SIG-M5 (cell line): Measurements from ENCODE around the gene LMBR1L.
"Not testable (repeated sequence)": the region's sequence is repeated elsewhere in the genome, so short reads cannot be mapped to it uniquely, and the experiment has no call there.

Experiments used
- DNase-seq: peaks from one replicate; lab custom pipeline; 2025; lab: John Stamatoyannopoulos, UW

LMBR1L gene, protein sequence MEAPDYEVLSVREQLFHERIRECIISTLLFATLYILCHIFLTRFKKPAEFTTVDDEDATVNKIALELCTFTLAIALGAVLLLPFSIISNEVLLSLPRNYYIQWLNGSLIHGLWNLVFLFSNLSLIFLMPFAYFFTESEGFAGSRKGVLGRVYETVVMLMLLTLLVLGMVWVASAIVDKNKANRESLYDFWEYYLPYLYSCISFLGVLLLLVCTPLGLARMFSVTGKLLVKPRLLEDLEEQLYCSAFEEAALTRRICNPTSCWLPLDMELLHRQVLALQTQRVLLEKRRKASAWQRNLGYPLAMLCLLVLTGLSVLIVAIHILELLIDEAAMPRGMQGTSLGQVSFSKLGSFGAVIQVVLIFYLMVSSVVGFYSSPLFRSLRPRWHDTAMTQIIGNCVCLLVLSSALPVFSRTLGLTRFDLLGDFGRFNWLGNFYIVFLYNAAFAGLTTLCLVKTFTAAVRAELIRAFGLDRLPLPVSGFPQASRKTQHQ

DNA sequence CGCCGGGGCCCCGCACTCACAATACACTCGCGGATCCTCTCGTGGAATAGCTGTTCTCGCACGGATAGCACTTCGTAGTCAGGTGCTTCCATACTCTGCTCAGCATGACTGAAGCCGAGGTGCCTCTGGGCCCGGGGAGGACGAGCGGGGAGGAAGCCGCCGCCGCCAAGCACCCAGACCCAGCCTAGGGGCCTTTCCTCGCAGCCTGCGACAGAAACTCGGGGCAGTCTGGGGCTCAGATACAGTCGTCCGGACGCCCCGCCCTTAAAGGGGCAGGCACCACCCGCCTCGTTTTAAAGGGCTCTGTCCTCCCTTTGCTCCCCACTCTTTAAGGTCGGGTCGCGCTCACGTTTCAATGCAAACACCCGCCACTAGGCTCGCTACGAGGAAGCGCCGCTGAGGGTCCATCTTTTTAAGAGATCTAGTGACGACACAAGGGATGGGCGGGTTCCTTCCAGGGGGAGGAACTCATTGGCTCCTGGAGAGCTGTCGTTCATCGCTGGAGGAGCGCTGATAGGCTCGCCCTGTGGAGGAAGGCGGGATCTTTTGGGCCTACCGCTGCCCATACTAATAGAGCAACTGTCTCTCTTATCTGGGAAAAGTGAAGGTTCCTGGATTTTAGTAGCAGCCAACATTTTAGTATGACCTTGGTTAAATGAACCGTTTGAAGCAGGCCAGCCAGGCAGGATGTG, at the start of gene LMBR1L:
Gene LMBR1L (minus strand): TSS at position 384 of the 692 bp plus-strand sequence. CDS start 292 bp downstream, at position 92.
- peak; percentile 98 for DNase-seq

DNA sequence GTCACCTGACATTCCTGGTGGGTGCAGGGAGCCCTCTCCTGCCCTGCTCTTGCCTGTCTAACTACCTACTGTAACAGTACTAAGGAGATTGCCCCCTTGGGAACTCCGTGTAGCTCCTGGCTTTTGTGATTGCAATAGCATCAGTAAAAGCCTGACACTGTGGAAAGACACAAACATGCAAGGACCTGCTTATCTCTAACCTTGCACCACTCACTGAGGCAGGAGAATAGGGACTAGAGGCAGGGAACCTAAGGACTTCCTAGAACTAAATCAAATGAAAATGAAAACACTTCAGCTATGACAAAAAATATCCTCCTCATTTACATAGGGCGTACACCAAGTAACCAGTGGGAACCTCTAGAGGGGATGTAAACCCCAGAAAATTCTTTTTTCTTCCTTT, 49.8 kb upstream of the LMBR1L start:
- no peak for DNase-seq

DNA sequence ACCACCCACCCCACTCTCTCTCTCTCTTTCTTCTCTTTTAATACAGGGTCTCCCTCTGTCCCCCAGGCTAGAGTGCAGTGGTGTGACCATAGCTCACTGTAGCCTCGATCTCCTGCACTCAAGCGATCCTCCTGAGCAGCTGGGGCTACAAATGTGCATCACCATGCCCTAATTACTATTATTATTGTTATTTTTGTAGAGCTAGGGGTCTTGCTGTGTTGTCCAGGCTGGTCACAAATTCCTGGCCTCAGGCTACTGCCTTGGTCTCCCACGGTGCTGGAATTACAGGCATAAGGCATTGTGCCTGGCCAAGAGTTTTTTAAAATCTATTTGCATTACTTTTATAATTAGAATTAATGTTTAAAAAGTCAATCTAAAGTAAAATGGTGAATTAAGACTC, 43.6 kb upstream of the LMBR1L start:
- DNase-seq, result no peak

DNA sequence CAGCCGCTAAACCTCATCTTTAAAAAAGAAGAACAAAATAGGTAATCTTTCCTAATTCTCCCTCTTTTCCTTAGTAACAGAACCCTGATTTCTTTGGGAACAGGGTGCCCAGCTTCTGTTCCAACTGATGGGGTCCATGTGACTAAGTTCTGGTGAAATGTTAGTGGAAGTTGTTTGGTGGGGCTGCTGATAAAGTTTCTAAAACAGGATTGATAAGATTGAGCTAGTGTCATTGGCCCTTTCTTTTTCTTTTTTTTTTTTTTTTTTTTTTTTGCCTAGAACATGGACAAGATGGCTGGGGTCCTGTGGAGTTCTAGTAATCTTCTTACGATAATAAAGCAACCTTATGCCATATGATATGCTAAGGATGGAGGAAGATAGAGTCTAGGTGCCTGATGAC, 36.7 kb upstream of the LMBR1L start:
- DNase-seq, result no peak

DNA sequence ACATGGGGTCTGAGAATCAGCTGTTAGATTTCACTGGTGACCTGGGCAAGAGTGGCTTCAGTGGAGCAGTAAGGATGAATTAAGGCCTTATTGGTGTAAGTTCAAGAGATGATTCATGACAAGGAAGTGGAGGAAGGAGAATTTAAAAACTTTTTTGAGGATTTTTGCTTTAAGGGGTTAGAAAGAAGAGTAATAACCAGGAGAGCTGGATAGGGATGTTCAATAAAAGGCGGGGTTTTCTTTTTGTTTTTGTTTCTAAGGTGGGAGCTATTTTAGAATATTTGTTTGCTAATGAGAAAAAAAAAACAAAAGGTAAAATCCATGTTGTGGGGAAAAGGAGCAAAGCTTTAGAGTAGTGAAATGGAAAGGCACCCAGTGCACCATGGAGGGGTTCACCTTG, 35.8 kb upstream of the LMBR1L start:
- DNase-seq, result no peak

DNA sequence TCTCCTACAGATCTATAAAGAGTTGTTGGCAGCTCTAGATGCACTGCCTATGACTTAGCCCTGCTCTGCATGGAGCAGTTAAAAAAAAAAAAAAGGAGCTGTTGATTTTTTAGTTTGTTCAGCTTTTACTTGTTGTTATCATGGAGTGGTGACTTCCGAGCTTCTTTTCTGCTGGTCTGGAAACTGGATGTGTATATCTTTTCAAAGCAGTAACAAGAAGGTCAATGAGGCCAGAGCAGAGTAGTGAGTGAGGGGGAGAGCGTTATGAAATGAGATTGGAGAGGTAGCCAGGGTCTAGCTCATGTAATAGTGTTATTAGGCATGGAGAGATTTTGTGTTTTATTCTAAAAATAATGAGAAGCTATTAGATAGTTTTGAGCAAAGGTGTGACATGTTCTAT, 33.7 kb upstream of the LMBR1L start:
- no peak for DNase-seq

DNA sequence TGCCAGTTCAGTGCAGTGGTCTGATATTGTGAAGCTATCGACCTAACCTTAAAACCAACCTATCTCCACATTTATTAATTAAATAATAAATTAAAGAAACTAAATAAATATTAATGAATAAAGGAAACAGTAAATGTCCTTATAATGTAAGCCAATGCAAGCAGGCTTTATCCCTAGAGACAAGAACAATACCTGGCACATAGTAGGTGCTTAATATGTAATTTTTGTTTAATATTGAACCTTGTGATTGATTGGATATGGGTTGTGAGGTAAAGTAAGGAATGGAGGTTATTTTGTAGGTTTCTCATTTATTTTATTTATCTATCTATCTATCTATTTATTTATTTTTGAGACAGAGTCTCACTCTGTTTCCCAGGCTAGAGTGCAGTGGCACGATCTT, 28.4 kb upstream of the LMBR1L start:
- DNase-seq, result no peak

DNA sequence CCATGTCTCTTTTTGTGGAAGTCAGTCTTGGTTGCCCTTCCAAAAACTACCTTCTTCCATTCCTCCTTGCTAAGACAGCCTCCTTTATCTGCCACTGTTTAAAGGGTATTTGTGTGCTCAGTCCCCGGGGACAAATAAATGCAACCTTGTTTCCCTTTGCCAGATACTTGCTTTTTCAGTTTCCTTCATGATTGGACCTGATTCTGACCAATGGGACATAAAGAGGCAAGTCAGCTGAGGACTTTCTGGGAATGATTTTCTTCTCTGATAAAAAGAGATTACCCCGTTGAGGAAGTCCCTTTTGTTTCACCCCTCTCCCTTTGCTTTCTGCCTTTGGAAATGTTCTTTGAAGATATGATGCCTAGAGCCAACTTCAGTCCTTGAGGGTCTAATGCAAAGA, 27.9 kb upstream of the LMBR1L start:
- no peak for DNase-seq

DNA sequence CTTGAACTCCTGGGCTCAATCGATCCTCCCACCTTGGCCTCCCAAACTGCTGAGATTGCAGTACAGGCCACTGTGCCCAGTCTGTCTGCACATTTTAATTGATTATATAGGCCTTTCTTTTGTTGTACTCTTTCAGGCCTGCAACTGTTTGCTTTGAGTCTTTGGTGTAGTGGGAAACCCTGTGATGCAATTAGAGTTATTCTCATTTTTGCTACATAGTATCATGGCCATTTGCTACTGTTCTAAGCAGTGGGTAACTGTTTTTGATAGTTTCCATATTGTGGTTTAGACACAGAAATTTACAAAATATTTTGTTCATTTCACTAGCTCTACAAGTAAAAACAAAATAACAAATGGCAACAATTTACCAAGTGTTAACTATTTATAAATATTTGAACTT, 26.8 kb upstream of the LMBR1L start:
- no peak for DNase-seq

DNA sequence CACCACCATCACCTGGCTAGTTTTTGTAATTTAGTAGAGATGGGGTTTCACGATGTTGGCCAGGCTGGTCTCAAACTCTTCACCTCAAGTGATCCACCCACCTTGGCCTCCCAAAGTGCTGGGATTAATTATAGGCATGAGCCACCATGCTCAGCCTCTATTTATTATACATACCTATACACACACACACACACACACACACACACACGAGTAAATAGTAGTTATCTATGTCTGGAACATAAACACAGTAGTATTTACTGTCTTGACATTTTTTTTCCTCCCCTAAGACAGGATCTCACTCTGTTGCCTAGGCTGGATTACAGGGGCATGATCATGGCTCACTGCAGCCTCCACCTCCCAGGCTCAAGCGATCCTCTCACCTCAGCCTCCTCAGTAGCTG, 26.4 kb upstream of the LMBR1L start:
- DNase-seq, result not testable (repeated sequence)

DNA sequence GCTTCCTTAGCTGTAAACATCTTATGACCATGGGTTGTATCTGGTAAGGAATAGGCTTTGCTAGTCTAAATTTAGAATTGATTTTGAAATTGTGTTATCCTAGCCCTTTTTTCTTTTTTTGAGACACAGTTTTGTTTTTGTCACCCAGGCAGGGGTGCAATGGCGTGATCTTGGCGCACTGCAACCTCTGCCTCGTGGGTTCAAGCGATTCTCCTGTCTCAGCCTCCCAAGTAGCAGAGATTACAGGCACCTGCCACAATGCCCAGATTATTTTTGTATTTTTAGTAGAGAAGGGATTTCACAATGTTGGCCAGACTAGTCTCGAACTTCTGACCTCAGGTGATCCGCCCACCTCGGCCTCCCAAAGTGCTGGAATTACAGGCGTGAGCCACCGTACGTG, 22.9 kb upstream of the LMBR1L start:
- DNase-seq, result no peak

DNA sequence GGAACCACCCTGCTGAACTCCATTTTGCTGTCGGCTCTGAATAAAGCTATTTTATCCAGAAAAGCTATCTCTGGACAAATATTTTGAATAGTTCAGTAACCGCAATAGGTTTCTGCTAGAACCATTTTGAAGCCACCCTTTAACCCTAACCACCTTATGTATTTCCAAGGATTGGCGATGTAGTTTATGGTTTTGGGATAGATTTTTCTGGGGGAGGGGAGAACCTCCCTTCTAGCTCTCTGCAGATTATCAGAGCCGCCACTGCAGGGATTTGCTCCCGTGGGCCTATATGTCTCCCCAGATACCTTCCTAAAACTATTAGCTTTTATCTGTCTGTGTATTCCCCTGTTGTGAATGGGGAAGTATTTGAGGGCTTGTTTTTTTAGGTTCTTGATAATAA, 22.4 kb upstream of the LMBR1L start:
- DNase-seq, result no peak

DNA sequence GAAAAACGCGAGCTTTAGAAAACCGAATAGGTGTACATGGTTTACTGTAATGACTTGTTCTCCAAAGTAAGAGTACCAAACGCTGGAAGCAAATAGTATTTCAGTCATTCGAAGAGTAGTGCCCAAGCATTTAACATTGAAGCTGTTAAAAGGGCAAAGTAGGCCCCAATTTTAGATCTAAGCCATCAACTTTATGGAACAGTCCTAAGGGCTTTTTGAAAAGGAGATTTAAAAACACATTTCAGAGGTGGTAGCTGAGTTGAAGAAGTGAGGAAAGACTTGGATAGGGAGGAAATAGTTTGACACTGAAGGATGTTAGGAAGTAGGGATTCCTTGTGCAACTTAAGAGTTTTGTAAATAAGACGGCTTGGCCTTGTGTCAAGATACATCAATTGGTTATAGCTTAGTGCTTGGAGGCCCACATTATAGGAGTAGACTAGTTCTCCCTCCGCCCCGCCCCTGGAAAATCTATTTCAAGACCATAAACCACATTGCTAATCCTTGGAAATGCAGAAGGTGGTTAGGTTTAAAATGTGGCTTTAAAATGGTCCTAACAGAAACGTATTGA, 21.3 kb upstream of the LMBR1L start:
- no peak for DNase-seq

DNA sequence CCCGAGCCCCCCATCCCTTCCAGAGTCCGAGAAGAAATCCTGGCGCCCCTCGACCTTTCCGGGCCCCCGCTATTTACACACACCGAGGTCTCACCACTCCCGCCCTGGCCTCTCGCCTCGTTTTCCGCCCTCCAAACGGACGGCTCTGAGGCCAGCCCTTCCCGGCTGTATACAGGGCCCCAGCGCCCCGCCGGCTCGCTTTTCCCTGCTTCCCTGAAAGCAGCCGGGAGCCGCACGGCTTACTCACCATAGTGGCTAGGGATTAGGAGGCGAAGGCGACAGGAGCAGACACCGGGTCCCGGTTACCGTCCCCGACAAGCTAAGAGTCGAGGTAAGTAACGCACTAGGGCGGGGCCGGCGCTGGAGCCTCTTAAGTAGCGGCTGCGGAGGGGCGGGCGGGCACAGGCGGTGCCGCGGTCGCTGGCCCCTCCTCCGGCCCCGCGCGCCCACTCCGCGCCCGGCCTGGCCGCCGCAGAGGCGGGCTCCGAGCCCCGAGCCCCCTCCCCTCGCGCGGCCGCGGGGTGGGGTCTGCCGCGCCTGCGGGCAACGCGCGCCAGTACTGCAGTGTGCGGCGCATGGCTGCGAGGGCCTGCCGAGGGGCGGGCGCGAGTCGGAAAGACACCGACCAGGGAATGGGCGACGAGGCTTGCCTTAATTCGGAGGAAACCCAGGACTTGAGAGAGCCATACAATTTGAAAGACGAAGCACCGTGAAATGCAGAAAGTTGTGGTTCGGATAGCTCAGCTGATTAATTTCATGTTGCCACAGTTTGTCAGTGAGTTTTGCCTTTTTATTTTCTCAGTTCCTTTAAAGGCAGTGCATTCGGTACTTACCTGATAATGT, 20.6 kb upstream of the LMBR1L start, which contains the start of gene TUBA1B:
Gene TUBA1B (minus strand): TSS at position 345 of the 843 bp plus-strand sequence. CDS start 95 bp downstream, at position 250.
- DNase-seq, result peak; percentile 75

DNA sequence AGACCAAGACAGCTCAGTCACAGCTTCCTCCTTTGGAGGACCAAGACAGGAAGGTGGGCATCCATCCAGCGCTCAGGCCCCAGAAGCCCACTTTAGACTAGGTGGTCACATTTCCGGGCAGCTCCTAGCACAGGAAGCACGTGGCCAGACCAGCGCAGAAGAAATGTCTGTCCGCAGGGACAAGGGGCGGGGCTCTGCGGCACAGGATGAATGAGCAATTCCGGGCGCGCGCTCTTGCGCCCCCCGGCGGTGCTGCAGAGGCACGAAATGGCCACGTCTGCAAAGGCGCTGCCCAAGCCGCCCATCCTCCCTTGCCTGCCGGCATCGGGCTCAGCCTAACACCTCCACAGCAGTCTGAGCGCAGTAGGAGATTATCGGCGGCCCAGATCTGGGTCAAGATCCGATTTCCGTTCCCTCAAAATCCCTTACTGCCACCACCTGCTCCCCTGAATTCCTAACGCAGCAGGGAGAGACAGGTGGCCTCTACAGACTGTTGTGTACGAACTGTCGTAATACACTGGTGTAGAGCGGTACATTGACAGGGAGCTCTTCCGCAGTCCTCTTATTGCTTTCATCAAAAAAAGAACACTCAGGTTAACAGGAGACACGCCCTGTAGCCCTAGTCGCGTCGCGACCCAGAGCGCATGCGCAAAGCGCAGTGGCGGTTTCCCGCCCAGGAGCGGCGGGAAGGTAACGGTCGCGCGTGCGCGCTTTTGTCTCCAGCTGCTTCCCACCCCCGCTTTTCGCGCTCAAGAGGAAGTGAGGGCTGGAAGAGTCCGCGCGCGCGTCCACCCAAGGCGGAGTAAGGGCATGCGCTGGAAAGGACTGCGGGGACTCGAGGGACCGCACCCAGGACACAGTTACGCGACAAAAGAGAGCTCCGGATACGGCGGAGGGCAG, 19.8 kb upstream of the LMBR1L start:
- peak; percentile 65 for DNase-seq

DNA sequence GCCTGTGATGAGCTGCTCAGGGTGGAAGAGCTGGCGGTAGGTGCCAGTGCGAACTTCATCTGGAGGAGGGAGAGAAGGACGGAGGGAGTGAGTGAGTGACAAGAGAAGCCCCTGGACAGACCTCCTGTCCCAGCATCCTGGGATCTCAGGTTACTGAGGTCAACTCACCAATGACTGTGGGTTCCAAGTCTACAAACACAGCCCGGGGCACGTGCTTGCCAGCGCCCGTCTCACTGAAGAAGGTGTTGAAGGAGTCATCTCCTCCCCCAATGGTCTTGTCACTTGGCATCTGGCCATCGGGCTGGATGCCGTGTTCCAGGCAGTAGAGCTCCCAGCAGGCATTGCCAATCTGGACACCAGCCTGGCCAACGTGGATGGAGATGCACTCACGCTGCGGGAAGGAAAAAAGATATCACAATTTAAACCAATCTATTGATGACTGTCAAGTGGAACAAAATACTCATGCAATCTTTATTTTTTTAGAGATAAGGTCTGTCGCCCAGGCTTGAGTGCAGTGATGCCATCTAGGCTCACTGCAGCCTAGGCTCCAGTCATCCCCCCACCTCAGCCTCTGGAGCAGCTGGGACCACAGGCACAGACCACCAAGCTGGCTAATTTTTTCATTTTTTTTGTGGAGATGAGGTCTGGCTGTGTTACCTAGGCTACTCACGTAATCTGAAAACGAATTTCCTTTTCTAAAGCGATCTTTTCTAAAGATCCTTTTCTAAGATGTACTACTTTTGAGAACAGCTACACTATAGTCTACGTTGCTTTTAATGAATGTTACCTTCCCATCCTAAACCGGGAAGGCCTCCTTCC, 18.9 kb upstream of the LMBR1L start:
- DNase-seq, result no peak

DNA sequence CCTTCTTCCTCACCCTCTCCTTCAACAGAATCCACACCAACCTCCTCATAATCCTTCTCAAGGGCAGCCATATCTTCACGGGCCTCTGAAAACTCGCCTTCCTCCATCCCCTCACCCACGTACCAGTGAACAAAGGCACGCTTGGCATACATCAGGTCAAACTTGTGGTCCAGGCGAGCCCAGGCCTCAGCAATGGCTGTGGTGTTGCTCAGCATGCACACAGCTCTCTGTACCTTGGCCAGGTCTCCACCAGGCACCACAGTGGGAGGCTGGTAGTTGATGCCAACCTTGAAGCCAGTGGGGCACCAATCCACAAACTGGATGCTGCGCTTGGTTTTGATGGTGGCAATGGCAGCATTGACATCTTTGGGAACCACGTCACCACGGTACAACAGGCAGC, 17.3 kb upstream of the LMBR1L start:
- not testable (repeated sequence) for DNase-seq

DNA sequence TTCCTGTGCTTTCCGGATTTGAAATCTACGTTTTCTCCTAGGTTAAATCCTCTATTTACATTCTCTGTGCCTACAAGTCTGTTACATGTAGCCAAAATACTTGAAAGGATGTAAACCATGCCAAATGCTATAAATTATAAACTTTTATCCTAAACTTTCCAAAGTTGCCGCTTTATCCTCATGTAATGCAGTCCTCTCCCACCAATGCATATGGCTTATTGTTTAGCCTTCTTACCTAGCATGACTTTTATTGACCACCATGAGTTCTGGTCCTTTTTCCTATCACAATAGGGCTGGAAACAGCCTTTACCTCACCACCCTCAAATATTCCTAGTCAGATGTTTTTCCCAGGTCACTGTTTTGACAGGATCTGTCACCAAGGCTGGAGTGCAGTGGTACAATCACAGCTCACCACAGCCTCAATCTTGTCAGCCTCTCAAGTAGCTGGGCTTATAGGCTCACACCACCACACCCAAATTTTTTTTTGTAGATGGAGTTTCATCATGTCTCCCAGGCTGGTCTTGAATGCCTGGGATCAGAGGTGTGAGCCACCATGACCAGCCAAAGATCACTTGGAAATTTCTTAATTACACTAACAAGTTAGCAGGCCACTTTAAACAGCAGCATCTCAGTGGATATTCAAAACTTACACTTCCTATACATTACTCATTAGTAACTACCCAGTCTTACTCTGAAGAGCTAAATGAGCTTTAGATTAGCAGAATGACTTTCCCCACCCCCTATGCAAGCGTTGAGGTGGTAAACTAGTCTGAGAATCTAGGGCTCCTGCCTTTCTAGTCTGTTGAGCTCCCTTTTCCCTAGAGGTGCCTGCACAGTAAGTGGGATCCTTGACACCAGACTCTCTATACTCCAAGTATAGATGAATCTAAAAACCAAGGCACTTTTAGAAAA, 16.5 kb upstream of the LMBR1L start:
- no peak for DNase-seq
